VCaP (cell line): ENCODE results near the gene TOP1.

Experiments used
- H3K27ac ChIP-seq: fragments of 450-650 bp; 2 replicates; pipeline ENCODE4 v1.5.1; 2017
- TF ChIP-seq, protein P1 (sequence below): fragments of 450-650 bp; conservative IDR thresholded peaks from 2 replicates; pipeline ENCODE4 v1.5.1; 2017; ENCODE audit warnings: mild to moderate bottlenecking, moderate library complexity

TOP1 gene

GRCh38 chr20:41054847-41055230 lies 26.2 kb downstream of the TOP1 start:
- peak overlapping the region; percentile 15 for H3K27ac ChIP-seq
- TF ChIP-seq, protein P1, sequence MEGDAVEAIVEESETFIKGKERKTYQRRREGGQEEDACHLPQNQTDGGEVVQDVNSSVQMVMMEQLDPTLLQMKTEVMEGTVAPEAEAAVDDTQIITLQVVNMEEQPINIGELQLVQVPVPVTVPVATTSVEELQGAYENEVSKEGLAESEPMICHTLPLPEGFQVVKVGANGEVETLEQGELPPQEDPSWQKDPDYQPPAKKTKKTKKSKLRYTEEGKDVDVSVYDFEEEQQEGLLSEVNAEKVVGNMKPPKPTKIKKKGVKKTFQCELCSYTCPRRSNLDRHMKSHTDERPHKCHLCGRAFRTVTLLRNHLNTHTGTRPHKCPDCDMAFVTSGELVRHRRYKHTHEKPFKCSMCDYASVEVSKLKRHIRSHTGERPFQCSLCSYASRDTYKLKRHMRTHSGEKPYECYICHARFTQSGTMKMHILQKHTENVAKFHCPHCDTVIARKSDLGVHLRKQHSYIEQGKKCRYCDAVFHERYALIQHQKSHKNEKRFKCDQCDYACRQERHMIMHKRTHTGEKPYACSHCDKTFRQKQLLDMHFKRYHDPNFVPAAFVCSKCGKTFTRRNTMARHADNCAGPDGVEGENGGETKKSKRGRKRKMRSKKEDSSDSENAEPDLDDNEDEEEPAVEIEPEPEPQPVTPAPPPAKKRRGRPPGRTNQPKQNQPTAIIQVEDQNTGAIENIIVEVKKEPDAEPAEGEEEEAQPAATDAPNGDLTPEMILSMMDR: no peak

- H3K27ac ChIP-seq: peak overlapping the region; percentile 15
- TF ChIP-seq, protein P1: no peak
Measured at GRCh38 chr20:41055679-41056078, 27.1 kb downstream of the TOP1 start.

- TF ChIP-seq, protein P1: no peak
- H3K27ac ChIP-seq: no peak overlapping the region
Measured at GRCh38 chr20:41057999-41058673, 29.5 kb downstream of the TOP1 start.

DNA sequence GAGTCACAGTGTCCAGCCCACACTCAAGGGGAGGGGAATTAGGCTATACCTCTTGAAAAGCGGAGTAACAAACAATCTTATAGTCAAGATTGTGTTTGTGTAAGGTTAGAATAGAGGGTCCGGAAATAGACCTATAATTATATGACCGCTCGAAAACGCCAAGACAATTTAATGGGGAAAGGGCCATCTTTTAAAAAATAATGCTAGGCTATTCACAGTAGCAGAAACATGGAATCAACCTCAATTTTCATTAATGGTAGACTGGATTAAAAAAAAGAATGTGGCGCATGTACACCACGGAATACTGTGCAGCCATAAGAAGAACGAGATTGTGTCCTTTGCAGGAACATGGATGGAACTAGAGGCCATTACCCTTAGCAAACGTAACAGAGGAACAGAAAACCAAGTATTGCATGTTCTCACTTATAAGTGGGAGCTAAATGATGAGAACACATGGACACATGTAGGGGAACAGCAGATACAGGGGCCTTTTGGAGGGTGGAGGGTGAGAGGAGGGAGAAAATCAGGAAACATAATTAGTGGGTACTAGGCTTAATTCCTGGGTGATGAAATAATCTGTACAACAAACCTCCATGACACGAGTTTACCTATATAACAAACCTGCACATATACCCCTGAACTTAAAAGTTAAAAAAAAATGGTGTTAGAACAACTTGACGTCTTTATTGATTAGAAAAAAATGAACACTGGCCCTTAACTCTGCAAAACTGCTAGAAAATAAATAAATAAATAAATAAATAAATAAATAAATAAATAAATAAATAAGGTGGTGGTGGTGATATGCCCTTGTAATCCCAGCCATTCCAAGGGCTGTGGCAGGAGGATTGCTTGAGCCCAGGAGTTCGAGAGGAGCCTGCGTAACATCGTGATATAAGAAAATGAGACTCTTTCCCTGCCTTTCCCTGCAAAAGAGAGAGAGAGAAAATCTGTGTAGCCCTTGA lies 30.3 kb downstream of the TOP1 start:
- H3K27ac ChIP-seq: no peak overlapping the region

DNA sequence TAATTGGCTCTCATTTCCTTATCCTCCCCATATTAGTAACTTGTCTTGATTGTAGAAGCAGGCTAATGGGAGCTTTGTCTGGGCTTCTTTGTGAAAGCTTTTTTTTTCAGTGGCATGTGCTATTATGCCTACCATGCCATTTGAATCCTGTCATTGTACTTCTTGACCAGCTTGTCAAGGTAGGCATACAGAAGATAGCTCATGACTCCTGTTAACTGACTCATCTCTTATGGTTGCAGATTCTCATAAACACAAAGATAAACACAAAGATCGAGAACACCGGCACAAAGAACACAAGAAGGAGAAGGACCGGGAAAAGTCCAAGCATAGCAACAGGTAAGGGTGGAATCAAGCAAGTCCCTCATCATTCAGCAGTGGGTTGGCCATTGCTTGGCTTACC lies 32.5 kb downstream of the TOP1 start:
- TF ChIP-seq, protein P1: no peak
- H3K27ac ChIP-seq: no peak overlapping the region

More for the DNA sequence above, 30.3 kb downstream of the TOP1 start:
- TF ChIP-seq, protein P1: no peak

- no peak overlapping the region for H3K27ac ChIP-seq
- TF ChIP-seq, protein P1: no peak
Measured at GRCh38 chr20:41063442-41063841, 34.8 kb downstream of the TOP1 start.

DNA sequence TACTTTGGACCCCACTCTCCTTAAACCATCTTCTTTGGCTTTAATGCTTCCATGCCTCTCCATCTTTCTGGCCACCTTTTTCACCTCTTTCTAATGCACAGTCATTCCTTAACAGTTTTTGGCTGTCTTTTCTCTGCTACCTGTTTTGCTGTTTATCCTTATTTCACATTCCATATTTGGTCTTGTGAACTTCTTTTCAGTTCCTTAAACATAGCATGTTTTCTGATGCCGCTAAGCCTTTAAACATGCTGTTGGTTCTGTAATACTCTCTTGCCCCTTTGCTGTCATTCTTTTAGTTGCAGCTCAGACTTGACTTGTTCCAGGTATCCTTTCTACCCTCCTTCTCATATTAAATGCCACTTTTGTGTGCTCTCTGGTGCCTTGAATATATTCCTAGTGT lies 35.8 kb downstream of the TOP1 start:
- no peak overlapping the region for H3K27ac ChIP-seq

More for the DNA sequence above, 35.8 kb downstream of the TOP1 start:
- TF ChIP-seq, protein P1: no peak
